RKO (cell line): ENCODE measurements around the gene MRPS23.

Experiments
- DNase-seq: peaks from one replicate; pipeline ENCODE4 v3.0.0-alpha.2; 2016; ENCODE audit warnings: low spot score

Gene MRPS23

DNA sequence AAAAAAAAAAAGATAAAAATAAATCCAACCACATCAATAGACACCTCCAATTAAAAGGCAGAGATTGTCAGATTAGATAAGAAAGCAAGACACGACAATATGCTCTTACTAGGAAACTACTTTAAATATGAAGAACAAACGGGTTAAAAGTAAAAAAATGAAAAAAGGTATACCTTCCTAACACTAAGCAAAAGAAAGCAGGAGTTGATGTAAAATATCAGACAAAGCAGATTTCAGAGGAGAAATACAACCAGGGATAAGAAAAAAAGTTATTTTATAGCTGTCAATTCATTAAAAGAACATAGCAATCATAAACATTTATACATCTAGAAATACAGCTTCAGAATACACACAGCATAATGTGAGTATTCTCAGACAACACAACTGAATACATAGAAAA lies 55.0 kb downstream of the MRPS23 start:
- DNase-seq = no peak

DNA sequence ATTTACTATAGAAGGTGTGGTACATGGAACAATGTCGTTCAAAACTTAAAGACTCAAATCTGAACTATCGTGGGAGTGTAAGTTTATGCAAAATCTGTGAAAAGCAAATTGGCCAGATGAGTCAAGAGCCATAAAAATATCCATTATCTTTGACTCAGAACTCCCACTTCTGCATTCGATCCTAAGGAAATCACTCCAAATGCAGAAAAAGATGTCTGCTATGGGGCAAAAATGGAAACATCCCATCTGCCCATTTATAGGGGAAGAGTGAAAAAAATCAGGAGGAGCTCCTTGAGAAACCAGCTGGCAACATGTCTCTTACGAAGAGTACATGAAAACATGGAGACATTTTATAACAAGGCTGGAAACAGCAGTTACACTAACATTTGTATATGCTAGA lies 61.1 kb downstream of the MRPS23 start:
- no peak for DNase-seq

DNA sequence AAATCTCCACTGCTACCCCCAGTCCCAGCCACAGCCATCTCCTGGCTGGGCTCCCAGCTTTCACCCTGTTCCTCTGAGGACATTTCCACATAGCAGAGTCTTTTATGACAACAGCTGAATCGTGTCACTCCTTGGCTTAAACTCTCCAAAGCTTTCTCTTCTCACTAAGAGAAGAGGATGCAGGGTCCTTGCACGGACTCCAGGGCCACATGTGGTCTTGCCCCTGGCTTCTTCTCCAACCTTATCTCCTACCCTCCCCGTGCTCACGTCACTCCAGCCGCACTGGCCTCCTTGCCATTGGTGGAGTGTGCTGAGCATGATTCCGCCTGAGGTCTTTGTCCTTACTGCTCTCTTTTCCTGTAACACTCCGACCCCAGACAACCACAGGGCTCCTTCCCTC lies 64.8 kb downstream of the MRPS23 start:
- no peak for DNase-seq
